Transverse colon (tissue), 4 donors: ENCODE data around the gene CDKL5. TPM values are rescaled to one million over a fixed set of nuclear protein-coding genes. Genes with fewer than 3 reads are reported as not detected.

Source experiments
- DNase-seq: peaks from one replicate; pipeline ENCODE4 v3.0.0-alpha.2; 2019
- H3K27ac ChIP-seq, 4 donors: fragments of 200-600 bp; sonication (generic); 2 replicates each; pipeline ENCODE4 v1.5.1; 2016 to 2018; ENCODE audit warnings: inconsistent platforms in 4 of 4
- H3K27me3 ChIP-seq: fragments of 200-600 bp; sonication (generic); 2 replicates; pipeline ENCODE4 v1.5.1; 2017; ENCODE audit warnings: inconsistent platforms
- H3K36me3 ChIP-seq, 4 donors: fragments of 200-600 bp; sonication (generic); 2 replicates each; pipeline ENCODE4 v1.5.1; 2017 to 2019; ENCODE audit warnings: inconsistent platforms in 4 of 4
- H3K4me1 ChIP-seq, 4 donors: fragments of 200-600 bp; sonication (generic); 2 replicates each; pipeline ENCODE4 v1.5.1; 2017 to 2020; ENCODE audit warnings: inconsistent platforms in 4 of 4
- H3K4me3 ChIP-seq, 4 donors: fragments of 200-600 bp; sonication (generic); 1 replicate in 1 of 4; 2 replicates in 3 of 4; pipeline versions ENCODE4 v1.5.1 to v1.6.1; 2017 to 2019; ENCODE audit warnings: inconsistent platforms in 4 of 4
- H3K9me3 ChIP-seq, 2 donors: fragments of 200-600 bp; sonication (generic); 2 replicates each; pipeline ENCODE4 v1.5.1; 2017 to 2019; ENCODE audit warnings: inconsistent platforms in 2 of 2
- EP300 ChIP-seq: sonication (generic); formaldehyde crosslinking; IDR thresholded peaks from one replicate; pipeline ENCODE4 v1.6.1; 2017; ENCODE audit warnings: antibody characterized with exemption, low read depth
- POLR2A ChIP-seq: fragments of 450-650 bp; IDR thresholded peaks from one replicate; pipeline ENCODE4 v1.6.1; 2016; ENCODE audit warnings: antibody characterized with exemption, mild to moderate bottlenecking, moderate library complexity
- POLR2AphosphoS5 ChIP-seq, 3 donors: sonication (generic); formaldehyde crosslinking; IDR thresholded peaks; one replicate each; pipeline ENCODE4 v1.6.1; 2016; ENCODE audit warnings: antibody characterized with exemption in 3 of 3
- WGBS, 2 donors: methylation state at CpG; one replicate each; pipeline ENCODE4 v1.1.5; 2018; ENCODE audit warnings: low coverage in 1 of 2; 5-methylcytosine and 5-hydroxymethylcytosine counted together
- in situ Hi-C, 4 donors: fragments of 200-750 bp; cut with MboI; loops; one replicate each; pipeline versions ENCODE4 v1.15.0 to v1.15.1; 2017; ENCODE audit warnings: low sequenced_read_pairs in 3 of 4, low pct_ligation_motif_present in 1 of 4, low pct_unique_long_range_greater_than_20kb in 1 of 4
- intact Hi-C: fragments of 100-400 bp; cut with DNase I; formaldehyde crosslinking; loops from one replicate; pipeline ENCODE4 v1.15.1; 2023; ENCODE audit warnings: low total_unique reads
- total RNA-seq, 4 donors: library from RNA; depleted of rRNA; stranded (reverse); fragments of >200 nt; gene quantifications; one replicate each; pipeline ENCODE4 v1.1.0, GENCODE V29; 2016
- TF ChIP-seq, protein P1 (sequence below), 5 experiments: fragments of 200-600 bp in 3 of 5; fragments of 450-650 bp in 2 of 5; sonication (generic) in 3 of 5; IDR thresholded peaks; 1 replicate in 2 of 5; 2 replicates in 3 of 5; pipeline ENCODE4 v1.5.1; 2016 to 2017; ENCODE audit warnings: antibody characterized with exemption in 5 of 5, inconsistent platforms in 3 of 5, mild to moderate bottlenecking in 2 of 5, moderate library complexity in 1 of 5

The CDKL5 gene
- total RNA-seq, 4 donors from 2014 or later: 0.75 to 4.8 (median 3.5) TPM

DNA sequence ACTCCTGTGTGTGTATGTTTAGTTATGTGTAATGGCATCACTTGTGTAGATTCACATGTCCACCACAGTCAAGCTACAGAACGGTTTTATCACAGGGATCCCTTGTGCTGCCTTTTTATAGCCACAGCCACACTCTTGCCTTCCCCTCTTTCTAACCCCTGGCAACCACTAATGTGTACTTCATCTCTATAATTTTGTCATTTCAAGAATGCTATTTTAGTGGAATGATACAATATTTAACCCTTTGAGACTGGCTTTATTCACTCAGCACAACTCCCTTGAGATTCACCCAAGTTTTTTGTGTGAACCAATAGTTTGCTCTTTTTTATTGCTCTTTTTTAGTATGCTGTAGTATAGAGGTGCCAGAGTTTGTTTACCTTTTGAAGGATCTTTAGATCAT, 112.1 kb downstream of the CDKL5 start:
- no peaks in the 10 kb centered on the region for H3K4me1 ChIP-seq
- TF ChIP-seq, protein P1, sequence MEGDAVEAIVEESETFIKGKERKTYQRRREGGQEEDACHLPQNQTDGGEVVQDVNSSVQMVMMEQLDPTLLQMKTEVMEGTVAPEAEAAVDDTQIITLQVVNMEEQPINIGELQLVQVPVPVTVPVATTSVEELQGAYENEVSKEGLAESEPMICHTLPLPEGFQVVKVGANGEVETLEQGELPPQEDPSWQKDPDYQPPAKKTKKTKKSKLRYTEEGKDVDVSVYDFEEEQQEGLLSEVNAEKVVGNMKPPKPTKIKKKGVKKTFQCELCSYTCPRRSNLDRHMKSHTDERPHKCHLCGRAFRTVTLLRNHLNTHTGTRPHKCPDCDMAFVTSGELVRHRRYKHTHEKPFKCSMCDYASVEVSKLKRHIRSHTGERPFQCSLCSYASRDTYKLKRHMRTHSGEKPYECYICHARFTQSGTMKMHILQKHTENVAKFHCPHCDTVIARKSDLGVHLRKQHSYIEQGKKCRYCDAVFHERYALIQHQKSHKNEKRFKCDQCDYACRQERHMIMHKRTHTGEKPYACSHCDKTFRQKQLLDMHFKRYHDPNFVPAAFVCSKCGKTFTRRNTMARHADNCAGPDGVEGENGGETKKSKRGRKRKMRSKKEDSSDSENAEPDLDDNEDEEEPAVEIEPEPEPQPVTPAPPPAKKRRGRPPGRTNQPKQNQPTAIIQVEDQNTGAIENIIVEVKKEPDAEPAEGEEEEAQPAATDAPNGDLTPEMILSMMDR (IDR thresholded peaks at IDR 0.05): no peak
- TF ChIP-seq POLR2A (no peak), POLR2AphosphoS5 (IDR thresholded peaks at IDR 0.05) (no peak), EP300 (no peak)
- H3K9me3 ChIP-seq: no peaks in the 10 kb centered on the region
- no peak overlapping the region for H3K4me3 ChIP-seq
- in situ Hi-C loops: no loop called here
- intact Hi-C loops: no loop called here
- H3K27ac ChIP-seq: no peak overlapping the region
- WGBS, 2 donors: 55% methylated on average over 1 of the region's 1 CpG; no CpG with 5 or more reads in 1 of the 2 donors
- no peaks in the 10 kb centered on the region for H3K36me3 ChIP-seq
- no peaks in the 10 kb centered on the region for H3K27me3 ChIP-seq
- no peak for DNase-seq

DNA sequence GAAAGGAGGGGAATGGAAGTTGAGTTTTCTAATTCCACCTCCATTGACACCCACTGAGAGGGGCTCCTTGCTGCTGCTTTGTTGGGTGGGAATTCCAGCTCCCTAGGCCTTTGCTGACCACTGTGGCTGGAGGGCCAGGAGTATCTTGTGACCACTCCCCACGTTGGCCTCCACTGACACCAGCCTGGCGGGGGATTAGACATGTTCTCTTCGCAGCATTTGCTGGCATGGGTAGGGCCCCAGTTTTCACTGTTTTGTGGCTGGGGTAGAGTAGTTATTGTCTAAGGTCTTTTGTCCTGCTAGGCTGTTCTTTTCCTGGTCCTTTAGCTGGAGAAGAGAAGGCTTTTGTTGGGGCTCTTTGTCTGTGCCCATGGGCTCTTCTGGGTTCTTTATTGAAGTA, 116.7 kb downstream of the CDKL5 start:
- Histone ChIP-seq H3K27me3 (no peaks in the 10 kb centered on the region), H3K9me3 (no peaks in the 10 kb centered on the region), H3K36me3 (no peaks in the 10 kb centered on the region), H3K27ac (no peak overlapping the region), H3K4me1 (no peaks in the 10 kb centered on the region), H3K4me3 (no peak overlapping the region)
- intact Hi-C loops (no loop called here), in situ Hi-C loops (no loop called here)
- 86% methylated on average over 3 of the region's 3 CpGs; no CpG with 5 or more reads in 1 of the 2 donors for WGBS, 2 donors
- TF ChIP-seq, protein P1 (IDR thresholded peaks at IDR 0.05): no peak
- TF ChIP-seq EP300 (no peak), POLR2AphosphoS5 (IDR thresholded peaks at IDR 0.05) (no peak), POLR2A (no peak)
- no peak for DNase-seq

DNA sequence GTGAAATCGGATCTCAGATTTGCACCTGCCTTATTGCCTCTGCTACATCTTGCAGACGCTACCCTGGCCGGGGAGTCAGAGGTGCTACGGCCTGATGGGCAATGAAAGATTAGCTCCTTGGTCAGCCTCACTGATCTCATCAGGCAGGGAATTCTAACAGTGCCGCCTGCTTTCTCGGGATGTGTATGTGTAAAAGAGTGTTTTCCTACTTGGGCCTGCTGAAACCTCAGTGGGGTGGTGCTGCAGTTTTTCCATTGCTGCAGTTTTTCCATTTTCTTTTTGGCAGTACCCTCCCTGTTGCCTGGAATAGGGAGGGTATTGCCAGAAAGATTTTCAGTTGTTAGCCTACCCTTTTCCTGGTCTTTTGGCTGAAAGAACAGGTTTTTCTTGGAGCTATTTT, 117.5 kb downstream of the CDKL5 start:
- no peaks in the 10 kb centered on the region for H3K4me1 ChIP-seq
- no peak overlapping the region for H3K27ac ChIP-seq
- no peaks in the 10 kb centered on the region for H3K36me3 ChIP-seq
- H3K4me3 ChIP-seq: no peak overlapping the region
- TF ChIP-seq POLR2AphosphoS5 (IDR thresholded peaks at IDR 0.05): no peak
- TF ChIP-seq POLR2A: no peak
- TF ChIP-seq, protein P1 (IDR thresholded peaks at IDR 0.05): no peak
- no peak for TF ChIP-seq EP300
- in situ Hi-C loops (no loop called here), intact Hi-C loops (no loop called here)
- WGBS, 2 donors: 82% methylated on average over 6 of the region's 6 CpGs; no CpG with 5 or more reads in 1 of the 2 donors
- H3K9me3 ChIP-seq: no peaks in the 10 kb centered on the region
- DNase-seq: no peak
- no peaks in the 10 kb centered on the region for H3K27me3 ChIP-seq

DNA sequence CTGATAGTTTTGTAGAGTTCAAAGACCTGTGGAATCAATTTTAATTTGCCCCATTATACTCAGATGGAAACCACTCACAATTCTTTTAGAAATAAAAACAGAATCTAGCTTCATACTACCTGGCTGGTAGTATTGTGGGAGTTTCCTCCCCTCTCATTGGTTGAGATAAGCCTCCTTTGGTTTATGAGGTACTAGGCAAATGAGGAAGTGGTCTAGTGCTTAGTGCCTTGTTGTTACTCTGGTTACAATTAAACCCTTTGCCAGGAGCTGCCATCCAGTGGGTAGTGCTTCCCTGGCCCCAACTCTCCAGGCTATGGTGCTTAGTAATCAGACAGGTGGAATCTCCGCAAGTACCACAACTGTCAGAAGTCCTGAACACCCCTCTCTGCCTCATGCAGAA, 118.3 kb downstream of the CDKL5 start:
- TF ChIP-seq EP300 (no peak), POLR2A (no peak), POLR2AphosphoS5 (IDR thresholded peaks at IDR 0.05) (no peak)
- TF ChIP-seq, protein P1 (IDR thresholded peaks at IDR 0.05): no peak
- H3K4me1 ChIP-seq: no peaks in the 10 kb centered on the region
- DNase-seq: no peak
- H3K9me3 ChIP-seq: no peaks in the 10 kb centered on the region
- 100% methylated on average over 1 of the region's 1 CpG; no CpG with 5 or more reads in 1 of the 2 donors for WGBS, 2 donors
- intact Hi-C loops: no loop called here
- no peak overlapping the region for H3K4me3 ChIP-seq
- no peaks in the 10 kb centered on the region for H3K36me3 ChIP-seq
- no peaks in the 10 kb centered on the region for H3K27me3 ChIP-seq
- H3K27ac ChIP-seq: no peak overlapping the region
- in situ Hi-C loops: no loop called here
